GM23338 (cell line): Measurements from ENCODE around the gene MRPL20. TPM values are rescaled to one million over a fixed set of nuclear protein-coding genes. Genes with fewer than 3 reads are reported as not detected.
A peak's percentile ranks its signal among the peaks of the same experiment; 100 is the strongest.

Experiments
- ATAC-seq: fragments of 200-7000 bp; cut with Tn5 transposase; 3 replicates; pipeline ENCODE4 v1.9.1; 2020
- DNase-seq: peaks from one replicate; pipeline ENCODE4 v3.0.0-alpha.2; 2015; ENCODE audit warnings: low spot score
- H2AFZ ChIP-seq: fragments of 200-600 bp; sonication (generic); 2 replicates; pipeline ENCODE4 v1.8.0; 2016; ENCODE audit warnings: antibody characterized with exemption, mild to moderate bottlenecking, moderate library complexity
- H3F3A ChIP-seq: fragments of 200-600 bp; sonication (generic); replicated peaks from 2 replicates; pipeline ENCODE4 v1.8.0; 2017; ENCODE audit warnings: antibody characterized with exemption, mixed run types, low read depth
- H3K27ac ChIP-seq: fragments of 200-600 bp; sonication (generic); 2 replicates; pipeline ENCODE4 v1.6.1; 2016; ENCODE audit warnings: low read depth
- H3K27me3 ChIP-seq: fragments of 200-600 bp; sonication (generic); 2 replicates; pipeline ENCODE4 v1.8.0; 2016; ENCODE audit warnings: mild to moderate bottlenecking, mixed run types, moderate library complexity; ENCODE audit not compliant: insufficient read depth
- H3K36me3 ChIP-seq: fragments of 200-600 bp; sonication (generic); 2 replicates; pipeline ENCODE4 v1.8.0; 2016; ENCODE audit warnings: mild to moderate bottlenecking; ENCODE audit not compliant: insufficient read depth
- H3K4me1 ChIP-seq: fragments of 200-600 bp; sonication (generic); 2 replicates; pipeline ENCODE4 v1.8.0; 2016; ENCODE audit warnings: mild to moderate bottlenecking, moderate library complexity; ENCODE audit not compliant: insufficient read depth
- H3K4me2 ChIP-seq: fragments of 200-600 bp; sonication (generic); 2 replicates; pipeline ENCODE4 v1.7.1; 2017; ENCODE audit warnings: mixed run types
- H3K4me3 ChIP-seq: fragments of 200-600 bp; sonication (generic); 2 replicates; pipeline ENCODE4 v1.6.1; 2016; ENCODE audit warnings: mixed run types
- H3K79me2 ChIP-seq: fragments of 200-600 bp; sonication (generic); replicated peaks from 2 replicates; pipeline ENCODE4 v1.8.0; 2017; ENCODE audit warnings: mild to moderate bottlenecking; ENCODE audit not compliant: insufficient read depth
- H3K9me2 ChIP-seq: fragments of 200-600 bp; sonication (generic); 2 replicates; pipeline ENCODE4 v1.8.0; 2017; ENCODE audit not compliant: insufficient read depth
- H4K20me1 ChIP-seq: fragments of 200-600 bp; sonication (generic); replicated peaks from 2 replicates; pipeline ENCODE4 v1.8.0; 2017; ENCODE audit warnings: mild to moderate bottlenecking; ENCODE audit not compliant: insufficient read depth
- H3K27ac Mint-ChIP-seq: 2 replicates; pipeline ENCODE4 v1.8.0; 2020; ENCODE audit warnings: inconsistent platforms, mild to moderate bottlenecking, moderate library complexity, mixed read lengths
- H3K27me3 Mint-ChIP-seq: 3 replicates; pipeline ENCODE4 v1.8.0; 2022; ENCODE audit warnings: low read depth, mild to moderate bottlenecking, moderate library complexity, mixed read lengths, inconsistent platforms; ENCODE audit not compliant: insufficient read depth, poor library complexity
- H3K36me3 Mint-ChIP-seq: 3 replicates; pipeline ENCODE4 v1.8.0; 2021; ENCODE audit warnings: low read depth, mild to moderate bottlenecking, inconsistent platforms, moderate library complexity, mixed read lengths
- H3K4me1 Mint-ChIP-seq: 3 replicates; pipeline ENCODE4 v1.8.0; 2020; ENCODE audit warnings: mild to moderate bottlenecking, inconsistent platforms, mixed read lengths
- H3K4me3 Mint-ChIP-seq: 3 replicates; pipeline ENCODE4 v1.8.0; 2021; ENCODE audit warnings: moderate library complexity, mild to moderate bottlenecking, inconsistent platforms, mixed read lengths
- H3K9me3 Mint-ChIP-seq: 3 replicates; pipeline ENCODE4 v1.8.0; 2020; ENCODE audit warnings: moderate library complexity, mild to moderate bottlenecking, inconsistent platforms, mixed read lengths
- CREB1 ChIP-seq: fragments of 250-450 bp; sonication (Bioruptor Pico); IDR thresholded peaks from 2 replicates; pipeline ENCODE4 v1.5.0; 2020; ENCODE audit warnings: low read depth, mild to moderate bottlenecking, moderate library complexity
- CTCF ChIP-seq, 2 experiments: fragments of 200-600 bp in 1 of 2; sonication (generic) in 1 of 2; conservative IDR thresholded peaks; 2 replicates each; pipeline versions ENCODE4 v1.5.1 to v1.6.1; 2016 to 2017; ENCODE audit warnings: antibody characterized with exemption in 2 of 2, low read depth in 2 of 2, mild to moderate bottlenecking in 2 of 2, moderate library complexity in 1 of 2
- ETS1 ChIP-seq: IDR thresholded peaks from 2 replicates; pipeline ENCODE4 v1.6.1; 2016; ENCODE audit warnings: antibody characterized with exemption
- JUNB ChIP-seq: IDR thresholded peaks from one replicate; pipeline ENCODE4 v1.6.1; 2016; ENCODE audit warnings: antibody characterized with exemption; ENCODE audit not compliant: unreplicated experiment
- NANOG ChIP-seq: IDR thresholded peaks from 2 replicates; pipeline ENCODE4 v1.6.1; 2016; ENCODE audit warnings: antibody characterized with exemption, borderline replicate concordance
- REST ChIP-seq: IDR thresholded peaks from one replicate; pipeline ENCODE4 v1.6.1; 2018; ENCODE audit warnings: antibody characterized with exemption; ENCODE audit not compliant: unreplicated experiment
- STAT1 ChIP-seq: IDR thresholded peaks from one replicate; pipeline ENCODE4 v1.6.1; 2016; ENCODE audit warnings: antibody characterized with exemption; ENCODE audit not compliant: unreplicated experiment
- ZNF331 ChIP-seq: fragments of 250-450 bp; sonication (Bioruptor Pico); IDR thresholded peaks from 2 replicates; pipeline ENCODE4 v1.5.0; 2020; ENCODE audit warnings: low read depth, mild to moderate bottlenecking, moderate library complexity
- ZNF462 ChIP-seq: fragments of 250-450 bp; sonication (Bioruptor Pico); IDR thresholded peaks from 2 replicates; pipeline ENCODE4 v1.5.0; 2020; ENCODE audit warnings: mild to moderate bottlenecking, moderate library complexity
- polyA plus RNA-seq: library from polyadenylated mRNA; unstranded; fragments of >200 nt; fragmentation: Nextera tagmentation; extraction: Ambion mirVana; gene quantifications from 2 replicates; pipeline ENCODE4 v1.2.1, GENCODE V29; 2016
- total RNA-seq: library from RNA; depleted of rRNA; stranded (reverse); fragments of >200 nt; shearing (Covaris generic); gene quantifications from 2 replicates; pipeline ENCODE4 v1.2.3, GENCODE V29; 2014

Gene MRPL20
- total and polyA plus RNA-seq, 2 experiments from 2014 or later, result 173 to 319 TPM

GRCh38 chr1:1435911-1436629, 29.0 kb upstream of the MRPL20 start (continued):
- no peak for TF ChIP-seq CTCF (conservative IDR thresholded peaks at IDR 0.05; ENCODE audit: low read depth in 2 of 2)
- no peak for TF ChIP-seq REST
- no peak for TF ChIP-seq ZNF331
- TF ChIP-seq JUNB, result no peak
- no peak for TF ChIP-seq ETS1
- no peak for TF ChIP-seq STAT1
- TF ChIP-seq CREB1 (CRISPR knock-in tag), result no peak

GRCh38 chr1:1435106-1435903, 28.2 kb upstream of the MRPL20 start, which contains the start of gene VWA1:
TSS of gene VWA1 (plus strand) at chr1:1435690. CDS start at chr1:1435749, 59 bp downstream.
- Histone ChIP-seq H3F3A (peaks cover 17% of the 10 kb centered on the region), H3K36me3 (no peaks in the 10 kb centered on the region), H3K4me3 (peak within 1 kb of the TSS; percentile 68), H3K27me3 (no peaks in the 10 kb centered on the region), H3K4me2 (peak within 1 kb of the TSS; percentile 88), H3K27ac (peak within 1 kb of the TSS; percentile 63; the same call in 1 of the 2 replicates), H3K9me2 (no peaks in the 10 kb centered on the region), H3K4me1 (peaks cover 34% of the 10 kb centered on the region), H3K79me2 (0 out of 2 replicates have a peak, but pooled peaks cover 2% of the 10 kb centered on the region), H2AFZ (peak within 1 kb of the TSS; percentile 78; the same call in 1 of the 2 replicates), H4K20me1 (no peaks in the 10 kb centered on the region)
- peak; percentile 13 for ATAC-seq
- Mint-ChIP-seq H3K4me3 (peak within 1 kb of the TSS; percentile 83), H3K27ac (peak within 1 kb of the TSS; percentile 92), H3K4me1 (peaks cover 30% of the 10 kb centered on the region), H3K9me3 (no peaks in the 10 kb centered on the region), H3K27me3 (peaks cover 11% of the 10 kb centered on the region), H3K36me3 (no peaks in the 10 kb centered on the region)
- DNase-seq, result peak; percentile 79
- no peak for TF ChIP-seq ZNF331
- no peak for TF ChIP-seq ZNF462
- no peak for TF ChIP-seq NANOG
- peak; percentile 33; the same call in 1 of the 2 replicates for TF ChIP-seq CREB1 (CRISPR knock-in tag)
